Loucy (cell line): ENCODE measurements around the gene SLC2A4RG.

Experiments used
- H2AFZ ChIP-seq: fragments of 200-600 bp; sonication (generic); 2 replicates; pipeline ENCODE4 v1.6.0; 2016; ENCODE audit warnings: antibody characterized with exemption, mild to moderate bottlenecking, low read length, moderate library complexity
- H3F3A ChIP-seq: fragments of 200-600 bp; 2 replicates; pipeline ENCODE4 v1.6.0; 2016; ENCODE audit warnings: antibody characterized with exemption, low read depth, mild to moderate bottlenecking
- H3K27me3 ChIP-seq: fragments of 200-600 bp; sonication (generic); 2 replicates; pipeline ENCODE4 v1.6.1; 2014; ENCODE audit warnings: low read length, mild to moderate bottlenecking; ENCODE audit not compliant: insufficient read depth, poor library complexity, severe bottlenecking
- H3K36me3 ChIP-seq: fragments of 200-600 bp; sonication (generic); 2 replicates; pipeline ENCODE4 v1.6.1; 2016; ENCODE audit warnings: low read length; ENCODE audit not compliant: insufficient read depth
- H3K4me1 ChIP-seq: fragments of 200-600 bp; sonication (generic); 2 replicates; pipeline ENCODE4 v1.5.1; 2014; ENCODE audit warnings: low read length, mild to moderate bottlenecking; ENCODE audit not compliant: insufficient read depth, poor library complexity, severe bottlenecking
- H3K4me2 ChIP-seq: fragments of 200-600 bp; sonication (generic); 2 replicates; pipeline ENCODE4 v1.6.0; 2014; ENCODE audit warnings: antibody characterized with exemption, low read length, low read depth, mild to moderate bottlenecking; ENCODE audit not compliant: poor library complexity, severe bottlenecking
- H3K4me3 ChIP-seq: fragments of 200-600 bp; sonication (generic); 2 replicates; pipeline ENCODE4 v1.5.1; 2014; ENCODE audit warnings: low read length, mild to moderate bottlenecking, mixed read lengths; ENCODE audit not compliant: poor library complexity, severe bottlenecking
- H3K79me2 ChIP-seq: fragments of 200-600 bp; sonication (generic); 2 replicates; pipeline ENCODE4 v1.6.1; 2014; ENCODE audit warnings: low read length; ENCODE audit not compliant: insufficient read depth
- H3K9ac ChIP-seq: fragments of 200-600 bp; sonication (generic); 2 replicates; pipeline ENCODE4 v1.6.0; 2014; ENCODE audit warnings: mild to moderate bottlenecking, low read depth, low read length, moderate library complexity; ENCODE audit not compliant: poor library complexity, severe bottlenecking
- H3K9me2 ChIP-seq: fragments of 200-600 bp; sonication (generic); replicated peaks from 2 replicates; pipeline ENCODE4 v1.6.1; 2016; ENCODE audit warnings: low read depth, low read length, mixed read lengths
- H3K9me3 ChIP-seq: fragments of 200-600 bp; sonication (generic); 2 replicates; pipeline ENCODE4 v1.6.1; 2014; ENCODE audit warnings: mild to moderate bottlenecking, antibody characterized with exemption, low read length, low read depth; ENCODE audit not compliant: insufficient read depth
- H4K20me1 ChIP-seq: fragments of 200-600 bp; sonication (generic); 2 replicates; pipeline ENCODE4 v1.6.0; 2014; ENCODE audit warnings: antibody characterized with exemption, low read length, mild to moderate bottlenecking; ENCODE audit not compliant: insufficient read depth, poor library complexity, severe bottlenecking
- EZH2phosphoT487 ChIP-seq: fragments of 200-600 bp; IDR thresholded peaks from 2 replicates; pipeline ENCODE4 v1.6.1; 2018; ENCODE audit warnings: antibody characterized with exemption, mild to moderate bottlenecking, moderate library complexity, borderline replicate concordance
- TF ChIP-seq, protein P1 (sequence below): fragments of 200-600 bp; sonication (generic); conservative IDR thresholded peaks from 2 replicates; pipeline ENCODE4 v1.5.1; 2014; ENCODE audit warnings: mild to moderate bottlenecking, antibody characterized with exemption, low read length

The SLC2A4RG gene

GRCh38 chr20:63782051-63782471, 42.5 kb downstream of the SLC2A4RG start:
- H3F3A ChIP-seq: no peaks in the 10 kb centered on the region
- H3K4me3 ChIP-seq: no peak overlapping the region
- H3K4me2 ChIP-seq: no peak overlapping the region
- no peaks in the 10 kb centered on the region for H3K79me2 ChIP-seq
- no peak for TF ChIP-seq EZH2phosphoT487
- TF ChIP-seq, protein P1, sequence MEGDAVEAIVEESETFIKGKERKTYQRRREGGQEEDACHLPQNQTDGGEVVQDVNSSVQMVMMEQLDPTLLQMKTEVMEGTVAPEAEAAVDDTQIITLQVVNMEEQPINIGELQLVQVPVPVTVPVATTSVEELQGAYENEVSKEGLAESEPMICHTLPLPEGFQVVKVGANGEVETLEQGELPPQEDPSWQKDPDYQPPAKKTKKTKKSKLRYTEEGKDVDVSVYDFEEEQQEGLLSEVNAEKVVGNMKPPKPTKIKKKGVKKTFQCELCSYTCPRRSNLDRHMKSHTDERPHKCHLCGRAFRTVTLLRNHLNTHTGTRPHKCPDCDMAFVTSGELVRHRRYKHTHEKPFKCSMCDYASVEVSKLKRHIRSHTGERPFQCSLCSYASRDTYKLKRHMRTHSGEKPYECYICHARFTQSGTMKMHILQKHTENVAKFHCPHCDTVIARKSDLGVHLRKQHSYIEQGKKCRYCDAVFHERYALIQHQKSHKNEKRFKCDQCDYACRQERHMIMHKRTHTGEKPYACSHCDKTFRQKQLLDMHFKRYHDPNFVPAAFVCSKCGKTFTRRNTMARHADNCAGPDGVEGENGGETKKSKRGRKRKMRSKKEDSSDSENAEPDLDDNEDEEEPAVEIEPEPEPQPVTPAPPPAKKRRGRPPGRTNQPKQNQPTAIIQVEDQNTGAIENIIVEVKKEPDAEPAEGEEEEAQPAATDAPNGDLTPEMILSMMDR: 0 out of 2 replicates have a peak, but pooled peaks have one; percentile 8
- no peaks in the 10 kb centered on the region for H3K4me1 ChIP-seq
- H3K9me3 ChIP-seq: no peaks in the 10 kb centered on the region
- H2AFZ ChIP-seq: no peak overlapping the region
- no peak overlapping the region for H3K9ac ChIP-seq
- H3K9me2 ChIP-seq: no peaks in the 10 kb centered on the region
- no peaks in the 10 kb centered on the region for H3K36me3 ChIP-seq
- no peaks in the 10 kb centered on the region for H4K20me1 ChIP-seq
- no peaks in the 10 kb centered on the region for H3K27me3 ChIP-seq

DNA sequence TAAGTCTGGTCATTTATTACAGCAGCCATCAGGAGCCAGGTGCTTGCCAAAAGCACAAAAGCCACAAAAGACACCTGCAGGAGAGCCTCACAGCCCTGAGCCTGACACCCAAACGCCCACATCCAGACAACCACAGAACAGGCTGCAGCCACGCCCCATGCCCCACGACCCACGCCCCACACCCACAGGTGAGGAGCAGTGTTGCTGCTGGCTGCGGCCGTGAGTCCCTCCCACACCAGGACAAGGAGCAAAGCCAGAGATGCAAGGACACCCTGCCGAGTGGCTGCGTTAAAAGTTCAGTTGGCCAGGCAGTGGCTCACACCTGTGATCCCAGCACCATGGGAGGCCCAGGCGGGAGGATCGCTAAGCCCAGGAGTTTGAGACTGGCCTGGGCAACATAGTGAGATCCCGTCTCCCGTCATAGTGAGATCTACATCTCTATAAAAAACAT, 43.0 kb downstream of the SLC2A4RG start:
- Histone ChIP-seq H2AFZ (no peak overlapping the region), H3K4me2 (no peak overlapping the region), H3K4me3 (no peak overlapping the region), H3K27me3 (no peaks in the 10 kb centered on the region), H3F3A (no peaks in the 10 kb centered on the region), H3K9ac (no peak overlapping the region), H4K20me1 (no peaks in the 10 kb centered on the region), H3K4me1 (no peaks in the 10 kb centered on the region), H3K9me2 (no peaks in the 10 kb centered on the region), H3K36me3 (no peaks in the 10 kb centered on the region), H3K79me2 (no peaks in the 10 kb centered on the region), H3K9me3 (no peaks in the 10 kb centered on the region)
- TF ChIP-seq, protein P1: no peak
- TF ChIP-seq EZH2phosphoT487: no peak

DNA sequence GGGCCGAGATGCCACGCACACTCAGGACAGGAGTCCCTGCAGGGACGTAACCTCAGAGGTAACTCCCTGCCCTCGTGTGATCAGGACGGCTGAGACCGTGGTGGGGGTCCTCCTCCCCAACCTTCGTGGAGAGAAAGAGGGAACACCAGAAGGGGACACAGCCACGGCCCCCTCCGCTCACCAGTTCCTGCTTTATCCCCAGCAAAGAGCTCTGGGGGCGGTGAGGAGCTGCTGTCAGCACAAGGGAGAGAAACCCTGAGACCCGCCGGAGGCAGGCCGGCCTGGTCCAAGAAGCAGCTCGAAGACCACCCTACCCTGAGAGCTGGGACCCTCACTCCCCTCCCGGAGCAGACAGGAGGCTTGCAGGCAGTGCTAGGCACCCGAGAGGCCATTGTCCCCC, 44.4 kb downstream of the SLC2A4RG start:
- no peaks in the 10 kb centered on the region for H3K4me1 ChIP-seq
- TF ChIP-seq, protein P1: no peak
- TF ChIP-seq EZH2phosphoT487: no peak
- H3K9ac ChIP-seq: no peak overlapping the region
- H3K4me3 ChIP-seq: no peak overlapping the region
- H4K20me1 ChIP-seq: no peaks in the 10 kb centered on the region
- no peaks in the 10 kb centered on the region for H3K9me2 ChIP-seq
- no peaks in the 10 kb centered on the region for H3K36me3 ChIP-seq
- H3K27me3 ChIP-seq: no peaks in the 10 kb centered on the region
- H3K9me3 ChIP-seq: no peaks in the 10 kb centered on the region
- H2AFZ ChIP-seq: no peak overlapping the region
- H3F3A ChIP-seq: no peaks in the 10 kb centered on the region
- no peak overlapping the region for H3K4me2 ChIP-seq
- no peaks in the 10 kb centered on the region for H3K79me2 ChIP-seq
